Measurements from ENCODE around the gene APLN. TPM values are rescaled to one million over a fixed set of nuclear protein-coding genes. Genes with fewer than 3 reads are reported as not detected.

Gene APLN
- total and polyA plus RNA-seq, 2 of the 13 experiments (the other 11 are each of a cell fraction or from before 2014, with no cell fraction given): 0.02 to 0.17 TPM

DNA sequence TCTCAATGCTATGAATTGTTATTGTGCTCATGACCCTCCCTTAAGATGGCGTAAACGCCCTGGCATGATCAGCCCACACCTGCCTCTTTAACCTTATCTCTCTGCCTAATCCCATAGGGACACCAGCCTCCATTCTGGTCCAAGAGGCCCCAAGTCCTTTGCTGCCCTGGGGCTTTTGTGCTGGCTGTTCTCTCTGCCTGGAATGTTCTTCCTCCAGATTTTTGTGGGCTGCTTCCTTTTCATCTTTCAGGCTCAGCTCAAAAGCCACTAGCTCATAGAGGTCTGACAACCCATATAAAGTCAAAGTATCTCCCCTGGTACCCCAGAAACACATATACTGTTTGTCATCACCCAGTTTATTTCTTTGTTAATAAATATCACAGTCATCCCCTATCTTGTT lies 42.4 kb downstream of the APLN start:
- Histone ChIP-seq H3K9ac (ENCODE audit: insufficient read depth, low read depth, low read length) (no peak overlapping the region), H2AFZ (ENCODE audit: low read length) (no peak overlapping the region), H3K79me2 (ENCODE audit: insufficient read depth, low read length) (no peaks in the 10 kb centered on the region), H3K4me1 (ENCODE audit: insufficient read depth, low read length) (peaks cover 8% of the 10 kb centered on the region), H3K36me3 (replicated peaks in 1 of 2; ENCODE audit: control insufficient read depth in 1 of 2, insufficient read depth in 2 of 2, low read length in 2 of 2) (no peaks in the 10 kb centered on the region), H3K4me3 (replicated peaks in 1 of 3; ENCODE audit: insufficient read depth in 1 of 3, low read depth in 2 of 3, low read length in 3 of 3) (no peak overlapping the region), H3K4me2 (ENCODE audit: low read depth, low read length) (no peak overlapping the region), H3K27me3 (ENCODE audit: control insufficient read depth in 1 of 2, insufficient read depth in 2 of 2, low read length in 2 of 2) (no peaks in the 10 kb centered on the region), H3K9me3 (ENCODE audit: low read length) (no peaks in the 10 kb centered on the region), H4K20me1 (ENCODE audit: insufficient read depth, low read length) (no peaks in the 10 kb centered on the region), H3K27ac (ENCODE audit: extremely low read length, insufficient read depth, low read length) (no peak overlapping the region)
- DNase-seq (ENCODE audit: low spot score) (no peak), ATAC-seq (no peak), FAIRE-seq (no peak)
- BruUV-seq (replicated peaks): no TSS peak
- intact Hi-C loops (cut with micrococcal nuclease; ENCODE audit: unreplicated experiment): no loop called here
- CTCF ChIA-PET (ENCODE audit: low intra/inter-chr PET ratio, low total read pairs): no interaction called here
- 80% methylated on average over 1 of the region's 2 CpGs for WGBS (ENCODE audit: low lambda C conversion rate)
- in situ Hi-C loops (cut with HindIII; ENCODE audit: extremely low pct_ligation_motif_present, low pct_unique_long_range_greater_than_20kb): loop anchor here (25.0 kb wide), 1 partner anchor 450 kb away; no protein-coding TSS in a partner anchor
- TF ChIP-seq, protein P1, sequence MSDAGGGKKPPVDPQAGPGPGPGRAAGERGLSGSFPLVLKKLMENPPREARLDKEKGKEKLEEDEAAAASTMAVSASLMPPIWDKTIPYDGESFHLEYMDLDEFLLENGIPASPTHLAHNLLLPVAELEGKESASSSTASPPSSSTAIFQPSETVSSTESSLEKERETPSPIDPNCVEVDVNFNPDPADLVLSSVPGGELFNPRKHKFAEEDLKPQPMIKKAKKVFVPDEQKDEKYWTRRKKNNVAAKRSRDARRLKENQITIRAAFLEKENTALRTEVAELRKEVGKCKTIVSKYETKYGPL (CRISPR knock-in tag; IDR thresholded peaks at IDR 0.05): no peak
- TF ChIP-seq, protein P2, sequence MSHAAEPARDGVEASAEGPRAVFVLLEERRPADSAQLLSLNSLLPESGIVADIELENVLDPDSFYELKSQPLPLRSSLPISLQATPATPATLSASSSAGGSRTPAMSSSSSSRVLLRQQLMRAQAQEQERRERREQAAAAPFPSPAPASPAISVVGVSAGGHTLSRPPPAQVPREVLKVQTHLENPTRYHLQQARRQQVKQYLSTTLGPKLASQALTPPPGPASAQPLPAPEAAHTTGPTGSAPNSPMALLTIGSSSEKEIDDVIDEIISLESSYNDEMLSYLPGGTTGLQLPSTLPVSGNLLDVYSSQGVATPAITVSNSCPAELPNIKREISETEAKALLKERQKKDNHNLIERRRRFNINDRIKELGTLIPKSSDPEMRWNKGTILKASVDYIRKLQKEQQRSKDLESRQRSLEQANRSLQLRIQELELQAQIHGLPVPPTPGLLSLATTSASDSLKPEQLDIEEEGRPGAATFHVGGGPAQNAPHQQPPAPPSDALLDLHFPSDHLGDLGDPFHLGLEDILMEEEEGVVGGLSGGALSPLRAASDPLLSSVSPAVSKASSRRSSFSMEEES (CRISPR knock-in tag; IDR thresholded peaks at IDR 0.05): no peak
- TF ChIP-seq, protein P3, sequence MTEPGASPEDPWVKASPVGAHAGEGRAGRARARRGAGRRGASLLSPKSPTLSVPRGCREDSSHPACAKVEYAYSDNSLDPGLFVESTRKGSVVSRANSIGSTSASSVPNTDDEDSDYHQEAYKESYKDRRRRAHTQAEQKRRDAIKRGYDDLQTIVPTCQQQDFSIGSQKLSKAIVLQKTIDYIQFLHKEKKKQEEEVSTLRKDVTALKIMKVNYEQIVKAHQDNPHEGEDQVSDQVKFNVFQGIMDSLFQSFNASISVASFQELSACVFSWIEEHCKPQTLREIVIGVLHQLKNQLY (CRISPR knock-in tag; IDR thresholded peaks at IDR 0.05): no peak
- TF ChIP-seq HNF4G (IDR thresholded peaks at IDR 0.05; ENCODE audit: borderline replicate concordance, low read depth, low read length) (no peak), HNF4G (CRISPR knock-in tag; IDR thresholded peaks at IDR 0.05; ENCODE audit: borderline replicate concordance, low read depth) (no peak), HNRNPL (IDR thresholded peaks at IDR 0.05; ENCODE audit: low read depth, low read length) (no peak), ZNF839 (CRISPR knock-in tag; IDR thresholded peaks at IDR 0.05; ENCODE audit: borderline replicate concordance) (no peak)
- TF ChIP-seq, protein P4, sequence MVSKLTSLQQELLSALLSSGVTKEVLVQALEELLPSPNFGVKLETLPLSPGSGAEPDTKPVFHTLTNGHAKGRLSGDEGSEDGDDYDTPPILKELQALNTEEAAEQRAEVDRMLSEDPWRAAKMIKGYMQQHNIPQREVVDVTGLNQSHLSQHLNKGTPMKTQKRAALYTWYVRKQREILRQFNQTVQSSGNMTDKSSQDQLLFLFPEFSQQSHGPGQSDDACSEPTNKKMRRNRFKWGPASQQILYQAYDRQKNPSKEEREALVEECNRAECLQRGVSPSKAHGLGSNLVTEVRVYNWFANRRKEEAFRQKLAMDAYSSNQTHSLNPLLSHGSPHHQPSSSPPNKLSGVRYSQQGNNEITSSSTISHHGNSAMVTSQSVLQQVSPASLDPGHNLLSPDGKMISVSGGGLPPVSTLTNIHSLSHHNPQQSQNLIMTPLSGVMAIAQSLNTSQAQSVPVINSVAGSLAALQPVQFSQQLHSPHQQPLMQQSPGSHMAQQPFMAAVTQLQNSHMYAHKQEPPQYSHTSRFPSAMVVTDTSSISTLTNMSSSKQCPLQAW (CRISPR knock-in tag; IDR thresholded peaks at IDR 0.05): no peak
- TF ChIP-seq, protein P5, sequence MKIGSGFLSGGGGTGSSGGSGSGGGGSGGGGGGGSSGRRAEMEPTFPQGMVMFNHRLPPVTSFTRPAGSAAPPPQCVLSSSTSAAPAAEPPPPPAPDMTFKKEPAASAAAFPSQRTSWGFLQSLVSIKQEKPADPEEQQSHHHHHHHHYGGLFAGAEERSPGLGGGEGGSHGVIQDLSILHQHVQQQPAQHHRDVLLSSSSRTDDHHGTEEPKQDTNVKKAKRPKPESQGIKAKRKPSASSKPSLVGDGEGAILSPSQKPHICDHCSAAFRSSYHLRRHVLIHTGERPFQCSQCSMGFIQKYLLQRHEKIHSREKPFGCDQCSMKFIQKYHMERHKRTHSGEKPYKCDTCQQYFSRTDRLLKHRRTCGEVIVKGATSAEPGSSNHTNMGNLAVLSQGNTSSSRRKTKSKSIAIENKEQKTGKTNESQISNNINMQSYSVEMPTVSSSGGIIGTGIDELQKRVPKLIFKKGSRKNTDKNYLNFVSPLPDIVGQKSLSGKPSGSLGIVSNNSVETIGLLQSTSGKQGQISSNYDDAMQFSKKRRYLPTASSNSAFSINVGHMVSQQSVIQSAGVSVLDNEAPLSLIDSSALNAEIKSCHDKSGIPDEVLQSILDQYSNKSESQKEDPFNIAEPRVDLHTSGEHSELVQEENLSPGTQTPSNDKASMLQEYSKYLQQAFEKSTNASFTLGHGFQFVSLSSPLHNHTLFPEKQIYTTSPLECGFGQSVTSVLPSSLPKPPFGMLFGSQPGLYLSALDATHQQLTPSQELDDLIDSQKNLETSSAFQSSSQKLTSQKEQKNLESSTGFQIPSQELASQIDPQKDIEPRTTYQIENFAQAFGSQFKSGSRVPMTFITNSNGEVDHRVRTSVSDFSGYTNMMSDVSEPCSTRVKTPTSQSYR (CRISPR knock-in tag; IDR thresholded peaks at IDR 0.05; ENCODE audit: borderline replicate concordance): no peak
- TF ChIP-seq, protein P6, sequence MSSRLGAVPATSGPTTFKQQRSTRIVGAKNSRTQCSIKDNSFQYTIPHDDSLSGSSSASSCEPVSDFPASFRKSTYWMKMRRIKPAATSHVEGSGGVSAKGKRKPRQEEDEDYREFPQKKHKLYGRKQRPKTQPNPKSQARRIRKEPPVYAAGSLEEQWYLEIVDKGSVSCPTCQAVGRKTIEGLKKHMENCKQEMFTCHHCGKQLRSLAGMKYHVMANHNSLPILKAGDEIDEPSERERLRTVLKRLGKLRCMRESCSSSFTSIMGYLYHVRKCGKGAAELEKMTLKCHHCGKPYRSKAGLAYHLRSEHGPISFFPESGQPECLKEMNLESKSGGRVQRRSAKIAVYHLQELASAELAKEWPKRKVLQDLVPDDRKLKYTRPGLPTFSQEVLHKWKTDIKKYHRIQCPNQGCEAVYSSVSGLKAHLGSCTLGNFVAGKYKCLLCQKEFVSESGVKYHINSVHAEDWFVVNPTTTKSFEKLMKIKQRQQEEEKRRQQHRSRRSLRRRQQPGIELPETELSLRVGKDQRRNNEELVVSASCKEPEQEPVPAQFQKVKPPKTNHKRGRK (CRISPR knock-in tag; IDR thresholded peaks at IDR 0.05): no peak
- POLR2A ChIA-PET: no interaction called here
